Kidney (tissue), 14 donors: ENCODE data around the gene UBE2U. TPM values are rescaled to one million over a fixed set of nuclear protein-coding genes. Genes with fewer than 3 reads are reported as not detected.

ENCODE experiments used
- DNase-seq, 5 donors: peaks; one replicate each; pipeline ENCODE4 v3.0.0-alpha.2; 2013 to 2020
- FAIRE-seq: peaks from 2 replicates; lab custom pipeline; 2012; peaks lifted over from hg19 to GRCh38; lab: Jason Lieb, UNC
- H3K27ac ChIP-seq, 2 donors: one replicate each; pipeline ENCODE4 v1.7.0; 2013; ENCODE audit warnings: low read depth in 2 of 2, low read length in 2 of 2, inconsistent platforms in 1 of 2
- H3K27me3 ChIP-seq: one replicate; pipeline ENCODE4 v1.7.1; 2013; ENCODE audit warnings: low read length, inconsistent platforms; ENCODE audit not compliant: control insufficient read depth, insufficient read depth
- H3K36me3 ChIP-seq, 3 donors: one replicate each; pipeline versions ENCODE4 v1.7.0 to v1.7.1; 2013; ENCODE audit warnings: low read length in 3 of 3, control low read depth in 1 of 3, inconsistent platforms in 1 of 3; ENCODE audit not compliant: insufficient read depth in 3 of 3, control insufficient read depth in 2 of 3
- H3K4me1 ChIP-seq, 3 donors: one replicate each; pipeline versions ENCODE4 v1.7.0 to v1.7.1; 2013; ENCODE audit warnings: low read length in 3 of 3, inconsistent platforms in 1 of 3, low read depth in 1 of 3; ENCODE audit not compliant: control insufficient read depth in 2 of 3, insufficient read depth in 2 of 3
- H3K4me3 ChIP-seq, 3 donors: one replicate each; pipeline versions ENCODE4 v1.7.0 to v1.8.1; 2013; ENCODE audit warnings: low read length in 3 of 3, control low read depth in 1 of 3, inconsistent platforms in 1 of 3
- H3K9ac ChIP-seq, 3 donors: one replicate each; pipeline versions ENCODE4 v1.7.0 to v1.7.1; 2013; ENCODE audit warnings: low read length in 3 of 3, control low read depth in 1 of 3, inconsistent platforms in 1 of 3
- H3K9me3 ChIP-seq, 3 donors: one replicate each; pipeline versions ENCODE4 v1.7.0 to v1.7.1; 2013; ENCODE audit warnings: low read length in 3 of 3, control low read depth in 1 of 3, inconsistent platforms in 1 of 3; ENCODE audit not compliant: control insufficient read depth in 2 of 3, insufficient read depth in 1 of 3
- intact Hi-C: fragments of 100-400 bp; cut with DNase I; formaldehyde crosslinking; loops from one replicate; pipeline ENCODE4 v1.11.1; 2022
- polyA plus RNA-seq: library from polyadenylated mRNA; stranded (reverse); fragments of 350-450 nt; fragmentation: Illumina TruSeq; extraction: RNeasy Lipid Tissue Mini Kit (QIAGEN cat#74804); gene quantifications from one replicate; pipeline ENCODE4 v1.2.3, GENCODE V29; 2014; ENCODE audit warnings: low read depth, low replicate concordance; ENCODE audit not compliant: insufficient read depth
- total RNA-seq: library from RNA; stranded (reverse); fragmentation: NEBNext Ultra II Directional; extraction: Animal tissue kit (Norgen Biotek cat#: 25700); gene quantifications from one replicate; pipeline ENCODE4 v1.2.1, GENCODE V29; 2021
- TF ChIP-seq, protein P1 (sequence below): IDR thresholded peaks from 3 replicates; pipeline ENCODE4 v1.5.1; 2012; ENCODE audit warnings: mild to moderate bottlenecking, moderate library complexity, borderline replicate concordance; ENCODE audit not compliant: insufficient read depth; ENCODE audit errors: extremely low read depth
- donor health status: control.
- donor health status: control.
- donor health status: control.
- donor health status: control.
- donor health status: control.
- donor health status: DM: yes; HTN: yes; CAD: no.
- donor health status: Normal renal cell carcinoma (clear cell type).

The UBE2U gene
- total and polyA plus RNA-seq, 2 donors from 2014 or later, result not detected

DNA sequence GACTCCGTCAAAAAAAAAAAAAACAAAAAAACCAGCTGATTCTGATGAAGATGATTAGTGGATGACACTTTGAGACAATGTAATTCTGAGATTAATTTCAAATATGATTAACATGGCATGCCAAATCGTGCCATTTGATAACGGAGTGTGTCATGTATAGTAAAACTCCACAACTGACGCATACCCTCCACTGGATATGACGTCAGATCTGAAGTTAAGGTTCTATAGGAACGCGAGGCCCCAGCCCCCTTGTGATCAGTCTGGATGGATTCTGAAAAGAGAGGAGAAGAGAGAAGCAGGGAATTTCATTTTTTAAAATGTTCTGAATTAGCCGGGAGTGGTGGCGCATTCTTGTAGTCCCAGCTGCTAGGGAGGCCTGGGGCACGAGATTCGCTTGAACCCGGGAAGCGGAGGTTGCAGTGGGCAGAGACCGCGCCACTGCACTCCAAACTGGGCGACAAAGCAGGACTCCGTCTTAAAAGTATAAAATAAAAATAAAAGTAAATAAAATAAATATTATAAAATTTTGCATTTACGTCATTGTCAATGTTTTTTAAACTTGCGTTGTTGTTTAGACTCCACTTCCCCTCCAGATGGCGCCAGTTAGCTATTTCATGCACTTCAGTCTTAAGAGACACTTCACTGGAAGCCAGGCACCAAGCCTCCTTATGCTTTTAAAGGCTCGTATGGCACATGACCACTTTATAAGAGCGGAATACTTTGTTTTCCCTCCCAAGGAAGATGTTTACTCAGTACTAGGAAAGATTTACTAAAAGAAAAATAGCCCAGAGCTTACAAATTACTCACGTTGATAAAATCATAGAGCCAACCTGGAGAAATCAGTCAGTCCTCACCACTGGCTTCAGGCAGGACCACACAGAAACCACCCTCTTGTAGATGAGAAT lies 65.5 kb downstream of the UBE2U start:
- FAIRE-seq, result peak; percentile 82

DNA sequence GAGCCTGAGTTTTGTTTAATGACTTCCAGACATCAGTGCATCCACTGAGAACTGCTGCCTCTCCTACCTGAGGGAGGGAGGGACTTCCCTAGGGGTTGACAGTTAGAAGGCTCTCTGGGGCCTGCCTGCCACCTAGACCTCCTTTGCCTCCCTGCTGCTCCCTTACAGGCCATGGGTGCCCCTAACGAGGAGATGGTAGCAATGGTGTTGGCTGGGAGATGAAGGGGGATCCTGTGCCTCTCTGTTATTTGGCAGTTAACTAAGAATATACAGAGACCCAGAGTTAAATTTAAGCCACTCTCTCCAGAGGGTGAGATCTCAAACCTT lies 66.1 kb downstream of the UBE2U start:
- Histone ChIP-seq H3K4me3 (no peak overlapping the region), H3K9ac (no peak overlapping the region), H3K9me3 (no peaks in the 10 kb centered on the region), H3K4me1 (peaks cover 0 to 3% (median 0%) of the 10 kb centered on the region in 3 donors), H3K27me3 (no peaks in the 10 kb centered on the region), H3K36me3 (no peaks in the 10 kb centered on the region), H3K27ac (no peak overlapping the region)
- FAIRE-seq, result no peak
- TF ChIP-seq, protein P1, sequence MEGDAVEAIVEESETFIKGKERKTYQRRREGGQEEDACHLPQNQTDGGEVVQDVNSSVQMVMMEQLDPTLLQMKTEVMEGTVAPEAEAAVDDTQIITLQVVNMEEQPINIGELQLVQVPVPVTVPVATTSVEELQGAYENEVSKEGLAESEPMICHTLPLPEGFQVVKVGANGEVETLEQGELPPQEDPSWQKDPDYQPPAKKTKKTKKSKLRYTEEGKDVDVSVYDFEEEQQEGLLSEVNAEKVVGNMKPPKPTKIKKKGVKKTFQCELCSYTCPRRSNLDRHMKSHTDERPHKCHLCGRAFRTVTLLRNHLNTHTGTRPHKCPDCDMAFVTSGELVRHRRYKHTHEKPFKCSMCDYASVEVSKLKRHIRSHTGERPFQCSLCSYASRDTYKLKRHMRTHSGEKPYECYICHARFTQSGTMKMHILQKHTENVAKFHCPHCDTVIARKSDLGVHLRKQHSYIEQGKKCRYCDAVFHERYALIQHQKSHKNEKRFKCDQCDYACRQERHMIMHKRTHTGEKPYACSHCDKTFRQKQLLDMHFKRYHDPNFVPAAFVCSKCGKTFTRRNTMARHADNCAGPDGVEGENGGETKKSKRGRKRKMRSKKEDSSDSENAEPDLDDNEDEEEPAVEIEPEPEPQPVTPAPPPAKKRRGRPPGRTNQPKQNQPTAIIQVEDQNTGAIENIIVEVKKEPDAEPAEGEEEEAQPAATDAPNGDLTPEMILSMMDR, result no peak
- intact Hi-C loops, result loop anchor here (5.0 to 10.0 kb wide), 2 partner anchors 403 to 555 kb away; no protein-coding TSS in a partner anchor
- no peak for DNase-seq

More for the DNA sequence above, 65.5 kb downstream of the UBE2U start:
- no peaks in the 10 kb centered on the region for H3K36me3 ChIP-seq
- TF ChIP-seq, protein P1, result peak; percentile 75
- H3K9ac ChIP-seq, result no peak overlapping the region
- intact Hi-C loops, result loop anchor here (5.0 to 10.0 kb wide), 2 partner anchors 403 to 556 kb away; no protein-coding TSS in a partner anchor
- H3K9me3 ChIP-seq, result no peaks in the 10 kb centered on the region
- no peak overlapping the region for H3K27ac ChIP-seq
- no peaks in the 10 kb centered on the region for H3K27me3 ChIP-seq
- DNase-seq, result peak in 4 of 5 donors; percentile 64 to 95 (median 84)
- H3K4me1 ChIP-seq, result peaks cover 0 to 3% (median 0%) of the 10 kb centered on the region in 3 donors
- no peak overlapping the region for H3K4me3 ChIP-seq

DNA sequence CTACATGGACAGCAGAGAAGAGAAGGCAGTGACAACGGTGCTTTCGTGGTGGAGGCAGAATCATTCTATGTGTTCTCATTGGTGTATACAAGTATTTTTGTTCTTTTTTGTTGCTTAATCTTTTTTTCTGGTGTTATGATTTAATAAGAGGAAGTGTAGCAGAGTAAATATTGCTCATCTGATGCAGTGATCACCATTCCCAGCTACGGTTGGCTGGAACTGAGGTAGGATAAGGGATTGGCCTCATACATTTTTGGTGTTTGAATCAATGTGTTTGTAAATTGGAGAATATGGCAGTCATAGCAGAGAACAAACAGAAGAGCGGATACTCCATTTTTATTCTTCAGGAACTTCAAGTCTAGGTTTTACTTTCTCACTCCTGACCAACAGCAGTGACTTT lies 76.6 kb downstream of the UBE2U start:
- no peaks in the 10 kb centered on the region for H3K9me3 ChIP-seq
- FAIRE-seq (no peak), DNase-seq (no peak)
- H3K4me1 ChIP-seq, result no peaks in the 10 kb centered on the region
- no peaks in the 10 kb centered on the region for H3K27me3 ChIP-seq
- TF ChIP-seq, protein P1, result no peak
- intact Hi-C loops, result no loop called here
- no peaks in the 10 kb centered on the region for H3K36me3 ChIP-seq
- H3K9ac ChIP-seq, result no peak overlapping the region
- H3K27ac ChIP-seq, result no peak overlapping the region
- no peak overlapping the region for H3K4me3 ChIP-seq
